AG08396 (cell line): ENCODE results near the gene ARHGAP8.

Experiments
- DNase-seq: peaks from one replicate; pipeline ENCODE4 v3.0.0; 2012; ENCODE audit warnings: low spot score, mixed read lengths

ARHGAP8 gene

GRCh38 chr22:44726439-44726838 is 25.9 kb upstream of the ARHGAP8 start:
- DNase-seq, result no peak

GRCh38 chr22:44727148-44727547 is 25.2 kb upstream of the ARHGAP8 start:
- no peak for DNase-seq

- DNase-seq, result no peak
Measured at GRCh38 chr22:44727709-44728108, 24.7 kb upstream of the ARHGAP8 start.

DNA sequence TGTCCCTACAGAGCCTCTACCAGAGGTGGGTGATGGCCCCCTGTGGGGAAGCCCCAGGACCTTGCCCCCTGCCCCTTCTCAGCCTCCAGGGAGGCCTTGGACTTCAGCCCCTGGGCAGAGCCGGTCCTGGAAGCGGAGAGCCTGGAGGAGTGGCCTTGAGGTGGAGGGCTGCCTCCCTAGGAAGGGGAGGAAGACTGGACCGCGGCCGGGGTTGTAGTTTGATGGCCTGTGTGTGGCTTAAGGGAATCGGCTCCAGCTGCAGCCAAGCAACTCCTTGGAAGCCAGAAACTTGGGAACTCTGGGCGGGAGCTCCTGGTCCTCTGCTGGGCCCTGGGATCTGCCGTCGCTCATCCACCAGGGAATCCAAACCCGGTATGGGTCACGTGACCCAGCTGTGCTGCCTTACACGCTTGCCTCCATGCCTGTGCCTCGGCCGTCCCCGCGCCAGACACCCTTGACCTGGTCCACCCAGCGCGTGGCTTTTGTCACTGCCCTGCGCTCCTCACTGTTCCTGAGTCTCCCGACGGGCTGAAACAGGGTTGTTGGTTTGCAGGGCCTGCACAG is 23.5 kb upstream of the ARHGAP8 start:
- DNase-seq, result no peak

- peak; percentile 74 for DNase-seq
Measured at GRCh38 chr22:44729391-44730021, 22.9 kb upstream of the ARHGAP8 start.

DNA sequence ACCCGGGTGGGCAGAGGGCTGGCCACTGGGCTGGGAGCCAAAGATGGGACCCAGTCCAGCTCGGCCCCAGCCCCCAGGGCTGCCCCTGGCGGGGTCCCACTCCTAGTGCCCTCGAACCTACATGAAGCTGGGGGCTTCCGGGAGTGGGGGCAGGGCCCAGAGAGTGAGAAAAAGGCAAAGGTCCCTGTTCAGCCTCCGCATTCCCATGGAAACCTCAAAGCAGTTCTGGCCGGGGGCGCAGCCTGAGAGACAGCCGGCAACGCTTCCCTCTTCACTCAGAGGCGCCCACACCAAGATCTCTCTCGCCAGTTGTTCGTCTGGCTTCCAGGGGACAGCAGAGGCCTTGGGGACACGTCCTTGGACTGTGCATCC is 22.4 kb upstream of the ARHGAP8 start:
- DNase-seq, result no peak

- no peak for DNase-seq
Measured at GRCh38 chr22:44730490-44731356, 21.7 kb upstream of the ARHGAP8 start.

DNA sequence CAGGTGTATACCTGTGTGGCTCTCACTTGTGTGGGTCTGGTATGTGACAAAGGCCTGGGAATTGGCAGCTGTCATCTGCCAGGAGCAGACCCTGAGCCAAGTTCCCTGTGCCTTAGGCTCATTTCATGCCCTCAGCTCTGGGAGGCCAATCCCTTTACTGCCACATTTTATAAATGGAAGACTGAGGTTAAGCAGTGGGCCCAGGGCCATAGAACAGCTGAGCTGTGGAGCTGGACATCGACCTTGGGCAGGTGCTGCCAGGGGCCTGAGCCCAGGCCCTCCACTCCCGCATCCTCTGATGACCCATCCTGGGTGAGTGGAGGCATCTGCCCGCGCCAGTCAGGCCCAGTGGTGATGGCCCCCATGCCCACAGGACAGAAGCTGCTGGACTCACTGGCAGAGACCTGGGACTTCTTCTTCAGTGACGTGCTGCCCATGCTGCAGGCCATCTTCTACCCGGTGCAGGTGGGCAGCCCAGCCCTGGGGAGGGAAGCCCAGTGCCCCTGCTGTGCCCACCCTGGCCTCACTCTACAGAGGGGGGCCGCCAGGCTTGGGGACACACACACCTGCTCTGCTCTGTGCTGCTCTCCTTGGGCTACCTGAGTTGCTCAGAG is 20.9 kb upstream of the ARHGAP8 start:
- no peak for DNase-seq

DNA sequence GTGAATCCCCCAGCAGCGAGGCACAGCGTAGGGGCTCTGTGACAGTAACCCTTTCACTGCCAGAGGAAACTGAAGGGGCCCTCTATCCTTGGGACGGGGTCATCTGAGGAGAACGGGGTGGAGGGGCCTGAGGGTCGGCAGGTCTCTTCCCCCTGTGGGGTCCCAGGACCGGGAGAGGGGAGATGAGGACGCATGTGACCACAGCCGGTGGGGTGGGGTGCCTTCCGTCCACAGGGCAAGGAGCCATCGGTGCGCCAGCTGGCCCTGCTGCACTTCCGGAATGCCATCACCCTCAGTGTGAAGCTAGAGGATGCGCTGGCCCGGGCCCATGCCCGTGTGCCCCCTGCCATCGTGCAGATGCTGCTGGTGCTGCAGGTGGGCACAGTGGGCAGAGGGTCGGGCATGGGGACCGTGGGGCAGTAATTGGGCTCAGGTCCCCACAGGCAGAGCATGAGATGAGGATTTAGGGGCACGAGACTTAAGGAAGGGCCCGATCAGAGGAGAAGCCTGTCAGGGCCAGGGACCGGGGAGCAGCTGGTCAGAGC is 20.3 kb upstream of the ARHGAP8 start:
- no peak for DNase-seq

DNA sequence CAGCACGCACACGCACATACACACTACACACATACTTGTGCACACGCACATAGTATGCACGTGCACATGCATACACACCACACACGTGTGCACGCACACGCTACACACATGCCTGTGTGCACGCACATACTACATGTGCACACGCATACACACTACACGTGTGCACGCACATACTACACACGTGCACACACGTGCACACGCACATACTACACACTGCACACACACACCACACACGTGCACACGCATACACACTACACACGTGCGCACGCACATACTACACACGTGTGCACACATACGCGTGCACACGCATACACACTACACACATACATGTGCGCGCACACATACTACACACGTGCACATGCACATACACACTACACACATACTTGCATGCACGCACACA is 19.7 kb upstream of the ARHGAP8 start:
- no peak for DNase-seq

DNA sequence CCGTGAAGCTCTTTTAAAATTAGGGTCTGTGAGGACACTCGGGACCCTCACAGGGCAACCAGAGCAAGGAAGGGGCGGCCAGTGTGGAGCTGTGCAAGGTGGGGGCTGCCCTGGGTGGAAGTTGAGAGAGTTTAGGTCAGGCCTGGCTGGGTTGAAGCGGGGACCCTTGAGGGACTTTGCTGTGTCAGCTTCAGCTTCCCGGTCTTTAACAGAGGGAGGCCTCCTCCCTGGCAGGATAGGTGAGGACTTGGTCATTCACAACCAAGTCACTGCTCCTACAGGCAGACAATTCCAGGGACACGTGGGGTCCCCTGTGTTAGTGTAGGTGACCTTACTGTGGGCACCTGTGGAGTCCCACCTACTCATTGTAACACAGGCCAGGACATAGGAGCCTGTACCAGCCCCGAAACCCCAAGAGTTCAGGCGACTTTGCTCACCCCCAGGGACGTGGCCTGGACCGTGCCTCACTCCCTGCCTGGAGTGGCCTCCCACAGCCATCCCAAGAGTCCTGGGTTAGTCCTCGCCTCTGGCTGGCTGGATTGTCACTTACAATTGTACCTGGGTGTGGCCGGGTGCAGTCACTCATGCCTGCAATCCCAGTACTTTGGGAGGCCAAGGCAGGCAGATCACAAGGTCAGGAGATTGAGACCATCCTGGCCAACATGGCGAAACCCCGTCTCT is 18.8 kb upstream of the ARHGAP8 start:
- DNase-seq, result no peak

DNA sequence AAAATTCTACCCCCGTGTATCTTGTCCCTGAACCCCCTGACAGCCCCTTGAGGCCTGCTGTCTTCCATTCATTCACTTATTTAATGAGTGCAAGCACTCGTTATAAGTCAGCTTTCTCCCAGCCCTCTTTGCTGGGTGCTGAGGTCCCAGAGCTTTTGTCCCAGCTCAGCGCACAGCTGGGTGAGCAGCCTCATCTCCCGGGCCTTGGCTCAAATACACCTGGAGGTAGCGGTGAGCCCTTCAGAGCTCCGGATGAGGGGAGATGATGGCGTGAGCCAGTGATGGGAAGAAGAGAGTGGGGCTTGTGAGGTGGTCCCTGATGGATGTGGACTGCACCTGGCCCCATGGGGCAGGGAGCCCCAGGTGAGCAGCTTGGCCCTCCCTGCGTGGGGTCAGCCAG is 18.1 kb upstream of the ARHGAP8 start:
- DNase-seq, result no peak

DNA sequence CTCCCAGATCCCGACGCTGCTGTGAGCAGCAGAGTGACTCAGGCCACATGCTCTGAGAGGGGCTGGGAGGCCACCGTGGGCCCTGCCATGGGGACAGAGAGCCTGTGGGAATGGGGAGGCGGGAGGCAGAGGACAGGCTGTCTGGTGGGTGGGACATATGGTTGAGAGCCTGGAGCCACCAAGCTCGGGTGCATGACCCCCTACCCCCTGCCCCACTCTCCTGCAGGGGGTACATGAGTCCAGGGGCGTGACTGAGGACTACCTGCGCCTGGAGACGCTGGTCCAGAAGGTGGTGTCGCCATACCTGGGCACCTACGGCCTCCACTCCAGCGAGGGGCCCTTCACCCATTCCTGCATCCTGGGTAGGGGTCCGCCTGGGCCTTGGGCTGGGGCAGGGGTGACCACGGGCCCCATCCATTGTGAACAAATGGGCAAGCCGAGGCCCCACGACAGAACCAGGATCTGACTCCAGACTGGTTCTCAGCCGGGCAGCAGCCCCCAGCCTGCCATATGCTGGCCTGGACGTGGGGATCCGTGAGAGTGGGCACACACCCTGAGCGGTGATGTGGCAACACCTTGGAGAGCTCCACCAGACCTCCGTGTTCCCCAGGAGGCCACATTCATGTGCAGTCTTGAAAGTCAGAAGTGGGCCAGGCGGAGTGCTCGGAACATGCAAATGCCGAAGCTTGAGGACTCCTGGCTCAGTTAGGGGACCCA is 17.4 kb upstream of the ARHGAP8 start:
- no peak for DNase-seq

- DNase-seq, result peak; percentile 84
Measured at GRCh38 chr22:44735518-44736428, 16.6 kb upstream of the ARHGAP8 start.

DNA sequence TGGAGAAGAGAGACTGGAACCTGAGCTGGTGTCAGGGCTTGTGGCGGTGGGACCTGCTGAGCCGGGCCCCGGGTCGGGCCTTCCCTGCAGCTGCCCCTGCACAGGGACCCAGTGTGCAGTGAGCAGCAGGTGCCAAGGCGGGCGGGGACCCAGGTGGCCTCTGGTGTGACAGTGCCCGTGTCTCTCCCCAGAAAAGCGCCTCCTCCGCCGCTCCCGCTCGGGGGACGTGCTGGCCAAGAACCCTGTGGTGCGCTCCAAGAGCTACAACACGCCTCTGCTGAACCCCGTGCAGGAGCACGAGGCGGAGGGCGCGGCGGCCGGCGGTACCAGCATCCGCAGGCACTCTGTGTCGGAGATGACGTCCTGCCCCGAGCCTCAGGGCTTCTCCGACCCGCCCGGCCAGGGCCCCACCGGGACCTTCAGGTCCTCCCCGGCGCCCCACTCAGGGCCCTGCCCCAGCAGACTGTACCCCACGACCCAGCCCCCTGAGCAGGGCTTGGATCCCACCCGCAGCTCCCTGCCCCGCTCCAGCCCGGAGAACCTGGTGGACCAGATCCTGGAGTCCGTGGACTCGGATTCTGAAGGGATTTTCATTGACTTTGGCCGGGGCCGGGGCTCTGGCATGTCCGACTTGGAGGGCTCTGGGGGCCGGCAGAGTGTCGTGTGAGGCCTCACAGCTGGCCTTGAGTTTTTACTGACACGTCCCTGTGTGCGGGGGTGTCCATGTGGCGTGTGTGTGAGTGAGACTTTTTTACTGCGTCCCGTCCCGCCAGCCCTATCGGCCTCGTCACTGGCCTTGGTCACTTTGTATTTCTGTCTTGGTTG is 15.6 kb upstream of the ARHGAP8 start:
- DNase-seq, result no peak

GRCh38 chr22:44737406-44738346 is 14.7 kb upstream of the ARHGAP8 start:
- no peak for DNase-seq

GRCh38 chr22:44738347-44738715 is 14.0 kb upstream of the ARHGAP8 start:
- DNase-seq, result no peak

DNA sequence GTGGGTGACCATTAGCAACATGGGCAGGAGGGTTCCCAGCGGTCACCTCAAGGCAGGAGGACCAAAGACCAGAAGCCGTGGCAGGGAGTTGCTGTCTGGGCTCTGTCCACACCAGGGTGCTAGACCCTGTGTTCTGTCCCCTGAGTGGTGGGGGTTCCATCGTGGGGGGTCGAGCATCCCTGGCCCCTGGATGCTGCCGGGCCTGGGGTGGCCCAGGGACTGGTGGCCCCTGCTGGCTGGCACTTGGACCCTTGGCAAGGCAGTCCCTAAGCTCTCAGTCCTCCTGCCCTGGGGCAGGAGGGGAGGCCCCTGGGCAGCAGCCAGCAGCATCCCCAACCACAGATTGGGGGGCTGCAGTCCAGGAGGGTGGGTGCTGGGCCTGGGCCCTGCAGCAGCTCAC is 13.4 kb upstream of the ARHGAP8 start:
- no peak for DNase-seq
